Activated CD4-positive, alpha-beta T cell treated with anti-CD3 and anti-CD28 coated beads, Interleukin-2, amount 10 ng/mL, durations not matched to agents 24 days and 14 days (primary cell): ENCODE measurements around the gene SLC7A7. TPM values are rescaled to one million over a fixed set of nuclear protein-coding genes. Genes with fewer than 3 reads are reported as not detected.
"Not testable (repeated sequence)": the region's sequence is repeated elsewhere in the genome, so short reads cannot be mapped to it uniquely, and the experiment has no call there.

ENCODE experiments used
- DNase-seq: peaks from one replicate; pipeline ENCODE4 v3.0.0; 2022
- H3K27ac Mint-ChIP-seq: one replicate; pipeline ENCODE4 v1.8.0; 2022; ENCODE audit warnings: mild to moderate bottlenecking, mixed read lengths
- H3K27me3 Mint-ChIP-seq: one replicate; pipeline ENCODE4 v1.8.0; 2022; ENCODE audit warnings: mixed read lengths
- H3K36me3 Mint-ChIP-seq: one replicate; pipeline ENCODE4 v1.8.0; 2022; ENCODE audit warnings: low read depth, mild to moderate bottlenecking, mixed read lengths
- H3K4me1 Mint-ChIP-seq: one replicate; pipeline ENCODE4 v1.8.0; 2021; ENCODE audit warnings: mixed read lengths
- H3K4me3 Mint-ChIP-seq: one replicate; pipeline ENCODE4 v1.8.0; 2022; ENCODE audit warnings: mild to moderate bottlenecking, moderate library complexity, mixed read lengths
- H3K9me3 Mint-ChIP-seq: one replicate; pipeline ENCODE4 v1.8.0; 2021; ENCODE audit warnings: mixed read lengths
- intact Hi-C: fragments of 100-400 bp; cut with micrococcal nuclease; formaldehyde crosslinking; loops from one replicate; pipeline ENCODE4 v1.15.1; 2023
- total RNA-seq: library from RNA; stranded (reverse); gene quantifications from 2 replicates; pipeline ENCODE4 v1.2.3, GENCODE V29; 2022

SLC7A7 gene
- total RNA-seq, 1 donor from 2014 or later: not detected

DNA sequence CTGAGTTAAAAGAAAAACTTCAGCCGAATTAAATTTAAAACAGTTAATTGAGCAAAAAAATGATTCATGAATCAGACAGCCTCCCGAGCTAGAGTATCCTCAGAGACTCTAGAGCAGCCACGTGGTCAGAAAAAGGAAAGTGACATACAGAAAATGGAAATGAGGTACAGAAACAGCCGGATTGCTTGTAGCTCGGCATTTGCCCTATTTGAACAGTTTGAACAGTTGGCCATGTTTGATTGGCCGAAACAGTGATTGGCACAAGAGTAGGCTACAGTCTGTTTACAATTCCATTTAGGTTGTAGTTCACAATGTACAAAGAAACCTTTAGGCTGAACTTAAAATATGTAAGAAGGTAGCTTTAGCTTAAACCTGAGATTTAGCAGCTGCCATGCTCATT is 61.6 kb downstream of the SLC7A7 start:
- no peak overlapping the region for H3K27ac Mint-ChIP-seq
- H3K4me1 Mint-ChIP-seq: peaks cover 9% of the 10 kb centered on the region
- H3K9me3 Mint-ChIP-seq: no peaks in the 10 kb centered on the region
- no peak for DNase-seq
- H3K27me3 Mint-ChIP-seq: peaks cover 8% of the 10 kb centered on the region
- no peak overlapping the region for H3K4me3 Mint-ChIP-seq
- intact Hi-C loops: no loop called here
- peaks cover 4% of the 10 kb centered on the region for H3K36me3 Mint-ChIP-seq

GRCh38 chr14:22752422-22752821 is 62.8 kb downstream of the SLC7A7 start:
- intact Hi-C loops: no loop called here
- Mint-ChIP-seq H3K36me3 (no peaks in the 10 kb centered on the region), H3K27ac (no peak overlapping the region), H3K4me1 (peaks cover 15% of the 10 kb centered on the region), H3K4me3 (no peak overlapping the region), H3K9me3 (no peaks in the 10 kb centered on the region), H3K27me3 (peaks cover 14% of the 10 kb centered on the region)
- DNase-seq: no peak

DNA sequence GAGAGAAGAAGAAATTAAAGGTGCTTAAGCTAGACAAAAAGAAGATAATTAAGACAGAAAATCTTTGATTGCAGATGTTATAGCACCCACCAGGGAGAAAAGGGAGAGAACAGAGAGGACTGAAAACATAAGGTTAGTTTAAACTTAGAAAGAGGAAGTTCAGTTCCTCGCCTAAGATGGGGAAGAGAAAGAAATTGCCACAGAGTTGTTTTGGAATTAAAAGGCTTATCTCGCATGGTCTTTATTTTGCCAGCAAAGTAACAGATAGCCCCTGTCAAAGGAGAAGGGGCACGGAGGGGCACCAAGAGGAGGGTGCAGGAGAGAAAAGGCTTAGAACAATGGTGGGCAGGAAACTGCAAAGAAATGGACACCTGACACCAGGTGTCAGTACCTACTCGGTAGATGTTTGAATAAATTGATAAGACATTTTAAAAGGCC is 66.6 kb downstream of the SLC7A7 start:
- Mint-ChIP-seq H3K4me1 (peaks cover 15% of the 10 kb centered on the region), H3K36me3 (no peaks in the 10 kb centered on the region), H3K9me3 (no peaks in the 10 kb centered on the region), H3K4me3 (no peak overlapping the region), H3K27me3 (peaks cover 14% of the 10 kb centered on the region), H3K27ac (no peak overlapping the region)
- intact Hi-C loops: no loop called here
- no peak for DNase-seq

DNA sequence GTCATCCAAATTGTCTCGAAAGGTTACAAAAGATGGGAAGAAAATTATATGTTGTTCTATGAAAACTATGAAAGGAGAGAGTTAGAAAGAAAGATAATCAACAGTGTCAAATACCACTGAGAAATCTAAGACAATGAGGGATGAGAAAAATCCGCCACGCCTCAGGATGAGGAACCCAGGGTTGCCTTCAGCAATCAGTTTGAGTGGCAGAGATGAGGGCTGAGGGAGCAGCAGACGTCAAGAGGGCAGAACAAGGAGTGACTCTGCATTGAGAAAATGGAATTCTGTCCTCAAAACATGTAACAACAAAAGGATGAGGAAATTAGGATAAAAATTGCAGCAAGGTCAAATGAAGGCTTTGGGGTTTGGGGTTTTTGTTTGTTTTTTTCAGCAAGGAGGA is 67.0 kb downstream of the SLC7A7 start:
- no peak for DNase-seq
- Mint-ChIP-seq H3K9me3 (no peaks in the 10 kb centered on the region), H3K27ac (no peak overlapping the region), H3K4me3 (no peak overlapping the region), H3K36me3 (no peaks in the 10 kb centered on the region), H3K27me3 (peaks cover 13% of the 10 kb centered on the region), H3K4me1 (peaks cover 15% of the 10 kb centered on the region)
- intact Hi-C loops: no loop called here

DNA sequence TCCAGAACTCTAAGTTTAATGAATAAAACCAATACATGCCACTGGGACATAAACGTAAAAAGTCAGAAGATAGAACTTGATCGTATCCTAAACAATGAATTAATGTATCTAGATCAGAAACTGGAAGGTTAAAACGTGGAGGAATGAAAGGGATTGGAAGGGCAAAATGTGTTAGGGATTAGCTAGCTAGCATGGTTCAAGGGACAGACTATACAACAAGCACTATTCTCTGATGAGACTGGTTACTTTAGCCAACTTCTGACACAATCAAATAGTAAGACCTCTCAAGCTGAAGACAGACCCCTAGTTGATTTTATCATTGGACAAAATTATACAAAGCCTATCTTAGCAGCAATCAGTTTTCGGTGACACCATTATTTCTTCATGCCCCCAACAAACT is 67.5 kb downstream of the SLC7A7 start:
- no peaks in the 10 kb centered on the region for H3K36me3 Mint-ChIP-seq
- peaks cover 11% of the 10 kb centered on the region for H3K27me3 Mint-ChIP-seq
- intact Hi-C loops: no loop called here
- no peak for DNase-seq
- no peaks in the 10 kb centered on the region for H3K9me3 Mint-ChIP-seq
- peaks cover 13% of the 10 kb centered on the region for H3K4me1 Mint-ChIP-seq
- H3K27ac Mint-ChIP-seq: no peak overlapping the region
- H3K4me3 Mint-ChIP-seq: no peak overlapping the region

DNA sequence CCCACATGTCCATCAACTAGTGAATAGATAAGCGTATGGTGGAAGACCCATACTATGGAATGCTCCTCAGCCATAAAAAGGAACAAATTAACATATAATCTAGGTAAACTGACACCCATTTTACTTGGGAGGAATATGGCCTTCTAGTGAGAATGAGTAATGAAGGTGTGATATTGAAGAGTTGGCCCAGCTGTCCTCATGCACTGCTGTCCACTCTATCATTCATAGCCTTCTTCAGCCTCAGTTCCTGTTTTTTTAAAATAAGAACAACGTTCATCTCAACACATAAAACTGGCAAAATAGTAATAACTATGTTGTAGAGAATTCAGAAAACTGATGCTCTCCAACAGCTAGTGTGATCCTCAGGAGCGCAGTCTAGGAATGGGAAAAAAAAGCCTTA is 75.2 kb downstream of the SLC7A7 start:
- intact Hi-C loops: no loop called here
- H3K4me1 Mint-ChIP-seq: peaks cover 24% of the 10 kb centered on the region
- H3K36me3 Mint-ChIP-seq: peaks cover 2% of the 10 kb centered on the region
- H3K4me3 Mint-ChIP-seq: no peak overlapping the region
- H3K27me3 Mint-ChIP-seq: peaks cover 2% of the 10 kb centered on the region
- no peak overlapping the region for H3K27ac Mint-ChIP-seq
- DNase-seq: no peak
- peaks cover 8% of the 10 kb centered on the region for H3K9me3 Mint-ChIP-seq

- DNase-seq: no peak
- Mint-ChIP-seq H3K4me3 (no peak overlapping the region), H3K4me1 (peaks cover 24% of the 10 kb centered on the region), H3K27me3 (peaks cover 2% of the 10 kb centered on the region), H3K27ac (no peak overlapping the region), H3K36me3 (peaks cover 2% of the 10 kb centered on the region), H3K9me3 (peaks cover 8% of the 10 kb centered on the region)
- intact Hi-C loops: loop anchor here (5.0 kb wide), 1 partner anchor 152 kb away; the partner anchor contains the start of gene DAD1
These were observed 75.8 kb downstream of the SLC7A7 start for GRCh38 chr14:22739423-22739822.

DNA sequence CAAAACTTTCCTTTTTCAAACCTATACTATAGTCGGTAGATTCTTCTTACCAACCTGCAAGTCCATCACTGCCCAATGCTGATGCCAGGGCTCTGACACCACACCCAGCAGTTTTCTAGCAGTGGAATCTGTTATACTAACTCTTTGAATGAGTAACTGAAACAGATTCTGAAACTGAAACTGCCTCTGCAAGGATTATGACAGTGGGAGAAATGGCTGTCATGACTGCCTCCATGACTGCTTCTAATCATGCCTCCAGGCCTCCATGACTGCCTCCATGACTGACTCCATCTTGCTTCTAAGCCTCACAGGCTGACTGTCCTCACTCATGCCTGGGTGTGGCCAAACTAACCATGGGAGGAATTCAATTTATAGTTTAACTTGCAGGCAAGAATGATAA is 78.2 kb downstream of the SLC7A7 start:
- peaks cover 2% of the 10 kb centered on the region for H3K27me3 Mint-ChIP-seq
- peaks cover 8% of the 10 kb centered on the region for H3K9me3 Mint-ChIP-seq
- H3K36me3 Mint-ChIP-seq: peaks cover 2% of the 10 kb centered on the region
- H3K4me3 Mint-ChIP-seq: no peak overlapping the region
- H3K4me1 Mint-ChIP-seq: peaks cover 24% of the 10 kb centered on the region
- intact Hi-C loops: loop anchor here (5.0 kb wide), 1 partner anchor 150 kb away; the partner anchor contains the start of gene DAD1
- peak overlapping the region; percentile 82 for H3K27ac Mint-ChIP-seq
- DNase-seq: peak; percentile 83

DNA sequence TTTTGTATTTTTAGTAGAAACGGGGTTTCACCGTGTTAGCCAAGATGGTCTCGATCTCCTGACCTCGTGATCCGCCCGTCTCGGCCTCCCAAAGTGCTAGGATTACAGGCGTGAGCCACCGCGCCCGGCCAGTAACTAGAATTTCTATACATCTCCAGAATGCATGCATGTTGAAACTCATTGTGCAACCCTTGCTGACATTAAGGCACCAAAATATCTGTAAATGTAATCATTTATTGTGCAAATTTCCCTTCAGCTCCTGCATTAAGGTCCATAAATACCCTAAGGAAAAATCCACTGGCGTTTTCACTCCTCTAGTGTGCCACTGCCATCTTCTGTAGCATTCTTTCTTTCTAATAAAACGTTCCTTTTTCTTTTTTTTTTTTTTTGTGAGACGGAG is 78.9 kb downstream of the SLC7A7 start:
- not testable (repeated sequence) for H3K4me3 Mint-ChIP-seq, H3K27ac Mint-ChIP-seq, H3K36me3 Mint-ChIP-seq, DNase-seq, H3K27me3 Mint-ChIP-seq, H3K9me3 Mint-ChIP-seq
- H3K4me1 Mint-ChIP-seq: peaks cover 24% of the 10 kb centered on the region
- intact Hi-C loops: loop anchor here (5.0 kb wide), 1 partner anchor 149 kb away; the partner anchor contains the start of gene DAD1

DNA sequence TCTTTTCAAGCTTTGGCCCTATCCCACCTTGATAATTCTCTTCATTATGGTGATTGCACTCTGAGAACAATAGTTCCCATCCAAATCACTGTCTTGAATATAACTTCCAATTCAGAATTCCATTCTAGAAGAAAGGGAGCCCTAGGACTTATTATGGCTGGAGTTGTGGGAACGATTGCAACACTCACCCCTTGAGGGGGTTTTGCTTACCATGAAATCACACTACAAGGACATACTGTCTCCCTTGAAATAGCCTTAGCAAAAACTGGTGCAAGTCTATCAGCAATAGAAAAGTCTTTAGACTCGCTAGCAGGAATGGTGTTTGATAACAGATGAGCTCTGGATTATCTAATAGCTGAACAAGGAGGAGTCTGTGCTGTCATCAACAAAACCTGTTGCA is 80.1 kb downstream of the SLC7A7 start:
- H3K27ac Mint-ChIP-seq: no peak overlapping the region
- peaks cover 4% of the 10 kb centered on the region for H3K27me3 Mint-ChIP-seq
- no peak for DNase-seq
- peaks cover 4% of the 10 kb centered on the region for H3K9me3 Mint-ChIP-seq
- no peak overlapping the region for H3K4me3 Mint-ChIP-seq
- intact Hi-C loops: loop anchor here (5.0 kb wide), 1 partner anchor 148 kb away; the partner anchor contains the start of gene DAD1
- H3K36me3 Mint-ChIP-seq: peaks cover 2% of the 10 kb centered on the region
- H3K4me1 Mint-ChIP-seq: peaks cover 23% of the 10 kb centered on the region

DNA sequence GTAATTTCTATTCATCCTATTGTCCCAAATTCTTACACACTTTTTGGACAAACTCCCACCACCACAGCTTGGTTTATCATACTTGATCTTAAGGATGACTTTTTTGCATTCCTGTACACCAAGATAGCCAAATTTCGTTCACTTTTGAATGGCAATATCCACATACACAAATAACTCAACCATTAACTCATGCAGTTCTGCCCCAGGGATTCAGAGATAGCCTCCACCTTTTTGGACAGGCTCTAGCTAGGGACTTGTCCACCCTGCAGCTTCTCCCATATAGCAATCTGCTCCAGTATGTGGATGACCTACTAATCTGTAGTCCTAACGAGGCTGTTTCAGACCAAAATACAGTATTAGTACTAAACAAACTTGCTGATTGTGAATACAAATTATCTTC is 81.4 kb downstream of the SLC7A7 start:
- intact Hi-C loops: no loop called here
- Mint-ChIP-seq H3K4me3 (no peak overlapping the region), H3K27ac (no peak overlapping the region), H3K4me1 (peaks cover 12% of the 10 kb centered on the region), H3K36me3 (peaks cover 2% of the 10 kb centered on the region), H3K9me3 (peaks cover 4% of the 10 kb centered on the region), H3K27me3 (peaks cover 4% of the 10 kb centered on the region)
- DNase-seq: no peak

GRCh38 chr14:22732062-22732461 is 83.2 kb downstream of the SLC7A7 start:
- H3K27me3 Mint-ChIP-seq, DNase-seq, H3K36me3 Mint-ChIP-seq, H3K4me1 Mint-ChIP-seq, intact Hi-C loops, H3K4me3 Mint-ChIP-seq, H3K27ac Mint-ChIP-seq, H3K9me3 Mint-ChIP-seq: not testable (repeated sequence)

- H3K27ac Mint-ChIP-seq: no peak overlapping the region
- peaks cover 5% of the 10 kb centered on the region for H3K27me3 Mint-ChIP-seq
- no peaks in the 10 kb centered on the region for H3K9me3 Mint-ChIP-seq
- intact Hi-C loops: no loop called here
- H3K4me1 Mint-ChIP-seq: no peaks in the 10 kb centered on the region
- DNase-seq: no peak
- no peaks in the 10 kb centered on the region for H3K36me3 Mint-ChIP-seq
- H3K4me3 Mint-ChIP-seq: no peak overlapping the region
These were observed 89.2 kb downstream of the SLC7A7 start for GRCh38 chr14:22726012-22726411.

DNA sequence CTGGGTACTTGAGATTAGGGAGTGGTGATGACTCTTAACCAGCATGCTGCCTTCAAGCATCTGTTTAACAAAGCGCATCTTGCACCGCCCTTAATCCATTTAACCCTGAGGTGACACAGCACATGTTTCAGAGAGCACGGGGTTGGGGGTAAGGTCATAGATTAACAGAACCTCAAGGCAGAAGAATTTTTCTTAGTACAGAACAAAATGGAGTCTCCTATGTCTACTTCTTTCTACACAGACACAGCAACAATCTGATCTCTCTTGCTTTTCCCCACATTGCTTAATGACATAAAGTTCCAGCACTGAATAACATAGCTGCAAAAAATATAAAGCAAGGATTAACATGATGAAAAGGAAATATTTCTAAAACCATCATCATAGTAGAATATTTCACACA is 89.9 kb downstream of the SLC7A7 start:
- H3K27me3 Mint-ChIP-seq, H3K36me3 Mint-ChIP-seq, DNase-seq, H3K27ac Mint-ChIP-seq, H3K4me3 Mint-ChIP-seq, H3K9me3 Mint-ChIP-seq, intact Hi-C loops, H3K4me1 Mint-ChIP-seq: not testable (repeated sequence)

DNA sequence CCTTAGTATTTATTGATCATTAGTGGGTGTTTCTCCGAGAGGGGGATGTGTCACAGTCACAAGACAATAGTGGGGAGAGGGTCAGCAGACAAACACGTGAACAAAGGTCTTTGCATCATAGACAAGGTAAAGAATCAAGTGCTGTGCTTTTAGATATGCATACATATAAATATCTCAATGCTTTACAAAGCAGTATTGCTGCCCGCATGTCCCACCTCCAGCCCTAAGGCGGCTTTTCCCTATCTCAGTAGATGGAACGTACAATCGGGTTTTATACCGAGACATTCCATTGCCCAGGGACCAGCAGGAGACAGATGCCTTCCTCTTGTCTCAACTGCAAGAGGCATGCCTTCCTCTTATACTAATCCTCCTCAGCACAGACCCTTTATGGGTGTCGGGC is 90.4 kb downstream of the SLC7A7 start:
- H3K4me3 Mint-ChIP-seq, H3K36me3 Mint-ChIP-seq, intact Hi-C loops: not testable (repeated sequence)

More for the DNA sequence above, 90.4 kb downstream of the SLC7A7 start:
- not testable (repeated sequence) for H3K9me3 Mint-ChIP-seq, H3K4me1 Mint-ChIP-seq, H3K27ac Mint-ChIP-seq, H3K27me3 Mint-ChIP-seq, DNase-seq
